Neural progenitor cell (in vitro differentiated cells): Measurements from ENCODE around the gene ACAA1.
A peak's percentile ranks its signal among the peaks of the same experiment; 100 is the strongest.

Experiments used
- CTCF ChIP-seq: fragments of 200-600 bp; sonication (generic); IDR thresholded peaks from 2 replicates; pipeline ENCODE4 v1.5.1; 2017; ENCODE audit warnings: antibody characterized with exemption, mild to moderate bottlenecking
- EZH2 ChIP-seq: fragments of 200-600 bp; sonication (generic); IDR thresholded peaks from 2 replicates; pipeline ENCODE4 v1.6.1; 2017; ENCODE audit warnings: antibody characterized with exemption, mild to moderate bottlenecking, moderate library complexity
- EZH2phosphoT487 ChIP-seq: fragments of 200-600 bp; sonication (generic); IDR thresholded peaks from 2 replicates; pipeline ENCODE4 v1.6.1; 2017; ENCODE audit warnings: antibody characterized with exemption

GRCh38 chr3:38138349-38139190, 1.6 kb upstream of the ACAA1 start, which contains the start of gene MYD88:
- no peak for TF ChIP-seq CTCF
- peak; percentile 24 for TF ChIP-seq EZH2
- TF ChIP-seq EZH2phosphoT487: no peak
